GM12875 (cell line): ENCODE results near the gene TMEM120B.
"Not testable (repeated sequence)": the region's sequence is repeated elsewhere in the genome, so short reads cannot be mapped to it uniquely, and the experiment has no call there.

Experiments used
- H3K4me3 ChIP-seq: one replicate; pipeline ENCODE4 v1.5.1; 2011; ENCODE audit warnings: low read depth, low read length, control low read depth
- CTCF ChIP-seq: IDR thresholded peaks from 2 replicates; pipeline ENCODE4 v1.5.1; 2011; ENCODE audit warnings: low read depth, mild to moderate bottlenecking, control low read depth, inconsistent platforms, low read length, moderate library complexity, borderline replicate concordance; ENCODE audit not compliant: insufficient read depth

The TMEM120B gene

GRCh38 chr12:121712461-121713256 is at the start of gene TMEM120B:
Gene TMEM120B (plus strand): TSS chr12:121712752. CDS start chr12:121712896, 144 bp downstream.
- TF ChIP-seq CTCF = peak; percentile 30; the same call in 1 of the 2 replicates
- H3K4me3 ChIP-seq = peak within 1 kb of the TSS; percentile 98

- H3K4me3 ChIP-seq = no peak overlapping the region
- no peak for TF ChIP-seq CTCF
Measured at GRCh38 chr12:121663610-121663929, 49.0 kb upstream of the TMEM120B start.

- H3K4me3 ChIP-seq = not testable (repeated sequence)
Measured at GRCh38 chr12:121666829-121667228, 45.7 kb upstream of the TMEM120B start.

GRCh38 chr12:121668750-121669520 is 43.6 kb upstream of the TMEM120B start:
- H3K4me3 ChIP-seq = no peak overlapping the region
- peak; percentile 56 for TF ChIP-seq CTCF

GRCh38 chr12:121669521-121669900 is 43.0 kb upstream of the TMEM120B start, which contains the start of gene MORN3:
Gene MORN3 (minus strand): TSS chr12:121669654. CDS start chr12:121669483, 171 bp downstream.
- H3K4me3 ChIP-seq = no peak within 1 kb of the TSS
- no peak for TF ChIP-seq CTCF

- no peak for TF ChIP-seq CTCF
- peak overlapping the region; percentile 50 for H3K4me3 ChIP-seq
Measured at GRCh38 chr12:121673013-121673511, 39.5 kb upstream of the TMEM120B start.

GRCh38 chr12:121676190-121676589 is 36.4 kb upstream of the TMEM120B start:
- no peak overlapping the region for H3K4me3 ChIP-seq
- no peak for TF ChIP-seq CTCF
